Fibroblast of lung (primary cell): Measurements from ENCODE around the gene RANBP9.

Experiments used
- EZH2 ChIP-seq: IDR thresholded peaks from 2 replicates; pipeline ENCODE4 v1.5.1; 2012; ENCODE audit warnings: low read length, control low read depth, mild to moderate bottlenecking; ENCODE audit errors: missing control alignments
- TF ChIP-seq, protein P1 (sequence below), 2 donors: IDR thresholded peaks in 1 of 2; conservative IDR thresholded peaks in 1 of 2; 1 replicate in 1 of 2; 2 replicates in 1 of 2; pipeline ENCODE4 v1.5.1; 2011 to 2012; ENCODE audit warnings: low read length in 2 of 2, control low read depth in 1 of 2, inconsistent platforms in 1 of 2, low read depth in 1 of 2, mild to moderate bottlenecking in 1 of 2

DNA sequence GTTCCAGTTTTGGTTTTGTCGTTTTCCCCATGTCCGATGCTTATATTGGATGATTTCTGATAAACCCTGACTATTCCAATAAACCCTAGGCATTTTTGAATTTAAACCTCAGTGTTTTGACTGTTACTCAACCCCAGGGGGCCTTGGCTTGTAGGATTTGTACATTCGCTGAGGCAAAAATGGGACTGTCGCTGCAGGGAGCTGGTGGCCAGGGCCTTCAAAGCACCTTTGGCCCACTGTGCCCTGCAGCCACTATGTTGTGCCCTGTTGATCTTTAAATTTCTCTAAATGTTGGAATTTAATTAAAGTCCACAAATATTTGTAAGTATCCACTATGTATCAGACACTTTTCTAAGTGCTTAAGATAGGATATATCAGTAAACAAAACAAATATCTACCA lies 106.0 kb downstream of the RANBP9 start:
- TF ChIP-seq, protein P1, sequence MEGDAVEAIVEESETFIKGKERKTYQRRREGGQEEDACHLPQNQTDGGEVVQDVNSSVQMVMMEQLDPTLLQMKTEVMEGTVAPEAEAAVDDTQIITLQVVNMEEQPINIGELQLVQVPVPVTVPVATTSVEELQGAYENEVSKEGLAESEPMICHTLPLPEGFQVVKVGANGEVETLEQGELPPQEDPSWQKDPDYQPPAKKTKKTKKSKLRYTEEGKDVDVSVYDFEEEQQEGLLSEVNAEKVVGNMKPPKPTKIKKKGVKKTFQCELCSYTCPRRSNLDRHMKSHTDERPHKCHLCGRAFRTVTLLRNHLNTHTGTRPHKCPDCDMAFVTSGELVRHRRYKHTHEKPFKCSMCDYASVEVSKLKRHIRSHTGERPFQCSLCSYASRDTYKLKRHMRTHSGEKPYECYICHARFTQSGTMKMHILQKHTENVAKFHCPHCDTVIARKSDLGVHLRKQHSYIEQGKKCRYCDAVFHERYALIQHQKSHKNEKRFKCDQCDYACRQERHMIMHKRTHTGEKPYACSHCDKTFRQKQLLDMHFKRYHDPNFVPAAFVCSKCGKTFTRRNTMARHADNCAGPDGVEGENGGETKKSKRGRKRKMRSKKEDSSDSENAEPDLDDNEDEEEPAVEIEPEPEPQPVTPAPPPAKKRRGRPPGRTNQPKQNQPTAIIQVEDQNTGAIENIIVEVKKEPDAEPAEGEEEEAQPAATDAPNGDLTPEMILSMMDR (conservative IDR thresholded peaks at IDR 0.05 in 1 of 2, IDR thresholded peaks at IDR 0.05 in 1 of 2; ENCODE audit: low read depth in 1 of 2, low read length in 2 of 2) = no peak
- TF ChIP-seq EZH2 = no peak
